Right lung (tissue), 5 donors: Measurements from ENCODE around the gene NKG7. TPM values are rescaled to one million over a fixed set of nuclear protein-coding genes. Genes with fewer than 3 reads are reported as not detected.

Experiments
- polyA plus RNA-seq, 5 donors: library from polyadenylated mRNA; unstranded; fragments of 120-200 nt; gene quantifications; one replicate each; pipeline versions ENCODE4 v1.2.1 to v1.2.3, GENCODE V29; 2013; ENCODE audit warnings: inconsistent platforms in 1 of 5, low replicate concordance in 1 of 5; ENCODE audit not compliant: insufficient read length in 5 of 5, insufficient read depth in 1 of 5

Gene NKG7
- polyA plus RNA-seq, 5 donors, result 3.2 to 8.0 (median 5.7) TPM

Other genes with a start within 250 kb of the NKG7 start
- gene SIGLEC9, start 247.7 kb downstream of the NKG7 start, polyA plus RNA-seq, result 1 to 10 TPM in 2 of 5 donors, under 1 TPM in 3; 0.64 to 1.3 (median 0.84) TPM
- under 1 TPM; 0.54 to 0.82 (median 0.66) TPM for gene SIGLEC7, start 230.4 kb downstream of the NKG7 start, polyA plus RNA-seq
- 1 to 10 TPM; 2.5 to 4.2 (median 3.5) TPM for gene CD33, start 147.6 kb downstream of the NKG7 start, polyA plus RNA-seq
- not detected for gene SIGLECL1, start 121.6 kb downstream of the NKG7 start, polyA plus RNA-seq
- gene IGLON5, start 61.0 kb downstream of the NKG7 start, polyA plus RNA-seq, result 1 to 10 TPM in 4 of 5 donors, under 1 TPM in 1; 0.63 to 2.5 (median 2.1) TPM
- 1 to 10 TPM; 3.2 to 5.3 (median 3.8) TPM for gene VSIG10L, start 30.5 kb downstream of the NKG7 start, polyA plus RNA-seq
- 10 to 100 TPM; 37.7 to 56.2 (median 43.0) TPM for gene ETFB, start 6.3 kb downstream of the NKG7 start, polyA plus RNA-seq
- 1 to 10 TPM in 4 of 5 donors, under 1 TPM in 1; 0.83 to 2.2 (median 1.6) TPM for gene CLDND2, start 3.7 kb downstream of the NKG7 start, polyA plus RNA-seq
- gene LIM2, start 15.3 kb upstream of the NKG7 start, polyA plus RNA-seq, result not detected
- under 1 TPM; 0.12 to 0.28 (median 0.23) TPM for gene C19orf84, start 17.9 kb upstream of the NKG7 start, polyA plus RNA-seq
- gene SIGLEC10, start 45.0 kb upstream of the NKG7 start, polyA plus RNA-seq, result 1 to 10 TPM in 4 of 5 donors, under 1 TPM in 1; 0.91 to 1.7 (median 1.4) TPM
- under 1 TPM in 2 of 5 donors, not detected in 3; 0.05 to 0.06 TPM for gene SIGLEC8, start 85.8 kb upstream of the NKG7 start, polyA plus RNA-seq
- not detected for gene CEACAM18, start 105.9 kb upstream of the NKG7 start, polyA plus RNA-seq
- under 1 TPM in 2 of 5 donors, not detected in 3; 0.28 to 0.49 TPM for gene SIGLEC12, start 129.1 kb upstream of the NKG7 start, polyA plus RNA-seq
- gene SIGLEC6, start 159.0 kb upstream of the NKG7 start, polyA plus RNA-seq, result under 1 TPM in 4 of 5 donors, not detected in 1; 0.13 to 0.32 (median 0.23) TPM
- 10 to 100 TPM; 11.1 to 22.4 (median 19.3) TPM for gene ZNF175, start 198.6 kb upstream of the NKG7 start, polyA plus RNA-seq